BJ (cell line): ENCODE measurements around the gene TMUB1. TPM values are rescaled to one million over a fixed set of nuclear protein-coding genes. Genes with fewer than 3 reads are reported as not detected.
A peak's percentile ranks its signal among the peaks of the same experiment; 100 is the strongest.

Source experiments
- CTCF ChIA-PET: fragments of 350-600 bp; formaldehyde crosslinking; extraction: SDS; loops from one replicate; lab custom pipeline; 2021; ENCODE audit warnings: antibody characterized with exemption, inconsistent platforms; lab: Yijun Ruan, JAX
- POLR2A ChIA-PET: fragments of 300-600 bp; sonication (Branson Sonifier 250); formaldehyde crosslinking; extraction: SDS; loops from one replicate; lab custom pipeline; 2021; ENCODE audit warnings: antibody characterized with exemption; lab: Charles Lee
- DNase-seq: peaks from one replicate; pipeline ENCODE4 v3.0.0-alpha.2; 2011; ENCODE audit warnings: low read depth
- H3K27me3 ChIP-seq: 2 replicates; pipeline ENCODE4 v1.6.0; 2011; ENCODE audit warnings: low read length; ENCODE audit not compliant: control insufficient read depth, insufficient read depth
- H3K36me3 ChIP-seq: 2 replicates; pipeline ENCODE4 v1.5.1; 2011; ENCODE audit warnings: low read length; ENCODE audit not compliant: control insufficient read depth, insufficient read depth
- H3K4me3 ChIP-seq: 2 replicates; pipeline ENCODE4 v1.5.1; 2011; ENCODE audit warnings: low read depth, mild to moderate bottlenecking, control low read depth, low read length
- CTCF ChIP-seq: IDR thresholded peaks from 2 replicates; pipeline ENCODE4 v1.5.1; 2011; ENCODE audit warnings: low read depth, mild to moderate bottlenecking, control low read depth, inconsistent platforms, low read length, moderate library complexity; ENCODE audit not compliant: insufficient read depth
- polyA plus RNA-seq: library from polyadenylated mRNA; depleted of rRNA; stranded (reverse); fragments of >200 nt; gene quantifications from 2 replicates; pipeline ENCODE4 v1.2.3, GENCODE V29; 2011

TMUB1 gene
- polyA plus RNA-seq, 1 experiment: 27.8 TPM

GRCh38 chr7:151126491-151127137 lies 43.3 kb upstream of the TMUB1 start:
- ChIA-PET POLR2A (no interaction called here), CTCF (interaction anchor here (0.8 to 4.4 kb wide), 3 partner anchors 11 to 43 kb away, joined by 4 to 36 read pairs (median 5); no protein-coding TSS in a partner anchor)
- no peaks in the 10 kb centered on the region for H3K27me3 ChIP-seq
- H3K4me3 ChIP-seq: no peak overlapping the region
- H3K36me3 ChIP-seq: peaks cover 42% of the 10 kb centered on the region
- TF ChIP-seq CTCF: no peak
- no peak for DNase-seq

GRCh38 chr7:151125846-151126481 lies 42.7 kb upstream of the TMUB1 start:
- H3K36me3 ChIP-seq: peaks cover 42% of the 10 kb centered on the region
- no peak for DNase-seq
- CTCF ChIA-PET: interaction anchor here (4.4 kb wide), 1 partner anchor 12 kb away, joined by 36 read pairs; no protein-coding TSS in a partner anchor
- POLR2A ChIA-PET: no interaction called here
- H3K4me3 ChIP-seq: peak overlapping the region; percentile 26
- no peak for TF ChIP-seq CTCF
- H3K27me3 ChIP-seq: no peaks in the 10 kb centered on the region

- Histone ChIP-seq H3K27me3 (no peaks in the 10 kb centered on the region), H3K4me3 (peak overlapping the region; percentile 26), H3K36me3 (peaks cover 45% of the 10 kb centered on the region)
- ChIA-PET POLR2A (no interaction called here), CTCF (interaction anchor here (1.9 to 4.4 kb wide), 4 partner anchors 10 to 115 kb away, joined by 8 to 36 read pairs (median 13); no protein-coding TSS in a partner anchor)
- peak; percentile 13; the same call in 1 of the 2 replicates for TF ChIP-seq CTCF
- DNase-seq: no peak
Observed at GRCh38 chr7:151125470-151125845, 42.2 kb upstream of the TMUB1 start.

GRCh38 chr7:151124899-151125399 lies 41.7 kb upstream of the TMUB1 start:
- POLR2A ChIA-PET: no interaction called here

More at GRCh38 chr7:151124899-151125399, 41.7 kb upstream of the TMUB1 start:
- Histone ChIP-seq H3K27me3 (no peaks in the 10 kb centered on the region), H3K4me3 (no peak overlapping the region), H3K36me3 (peaks cover 45% of the 10 kb centered on the region)
- no peak for TF ChIP-seq CTCF
- CTCF ChIA-PET: interaction anchor here (0.6 to 4.4 kb wide), 17 partner anchors 11 to 180 kb away, joined by 3 to 36 read pairs (median 7); partner anchors contain the start of gene TMUB1
- DNase-seq: no peak
